NCI-H146 (cell line): ENCODE measurements around the gene NFATC2IP.
A peak's percentile ranks its signal among the peaks of the same experiment; 100 is the strongest.
"Not testable (repeated sequence)": the region's sequence is repeated elsewhere in the genome, so short reads cannot be mapped to it uniquely, and the experiment has no call there.

Source experiments
- DNase-seq: peaks from one replicate; lab custom pipeline; 2025; lab: John Stamatoyannopoulos, UW

Gene NFATC2IP

DNA sequence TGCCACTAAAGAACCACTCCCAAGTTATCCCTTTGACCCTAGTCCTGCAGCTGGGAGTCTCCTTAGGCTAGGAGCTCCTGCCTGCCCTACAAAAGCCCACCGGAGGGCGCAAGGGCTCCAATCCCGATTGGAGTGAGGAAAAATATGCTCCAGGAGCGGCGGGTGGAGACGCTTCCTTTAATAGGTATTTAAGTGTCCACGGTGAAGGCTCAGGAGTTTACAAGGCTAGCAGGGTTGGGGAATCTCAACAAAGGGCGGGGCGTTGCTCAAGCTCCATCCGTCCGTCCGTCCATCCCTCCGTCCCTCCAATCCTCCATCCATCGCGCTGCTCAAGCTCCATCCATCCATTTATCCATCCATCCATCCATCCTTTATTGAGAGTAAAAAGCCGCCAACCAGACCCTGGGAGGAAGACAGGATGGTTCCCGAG lies 23.3 kb downstream of the NFATC2IP start:
- DNase-seq, result peak; percentile 81

GRCh38 chr16:28974437-28975157 lies 23.9 kb downstream of the NFATC2IP start, which contains the start of gene SPNS1:
Gene SPNS1, plus strand, starts transcription at chr16:28974778. Its CDS starts 374 bp downstream, at chr16:28975152.
- peak; percentile 98 for DNase-seq

DNA sequence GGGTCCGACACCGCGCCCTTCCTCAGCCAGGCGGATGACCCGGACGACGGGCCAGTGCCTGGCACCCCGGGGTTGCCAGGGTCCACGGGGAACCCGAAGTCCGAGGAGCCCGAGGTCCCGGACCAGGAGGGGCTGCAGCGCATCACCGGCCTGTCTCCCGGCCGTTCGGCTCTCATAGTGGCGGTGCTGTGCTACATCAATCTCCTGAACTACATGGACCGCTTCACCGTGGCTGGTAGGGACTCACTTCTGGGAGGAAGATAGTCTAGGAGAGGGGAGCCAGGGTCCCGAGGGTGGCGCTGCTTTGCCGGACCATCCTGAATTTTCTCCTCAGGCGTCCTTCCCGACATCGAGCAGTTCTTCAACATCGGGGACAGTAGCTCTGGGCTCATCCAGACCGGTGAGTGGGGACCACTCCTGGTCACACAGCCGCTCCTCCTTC lies 24.4 kb downstream of the NFATC2IP start:
- no peak for DNase-seq

DNA sequence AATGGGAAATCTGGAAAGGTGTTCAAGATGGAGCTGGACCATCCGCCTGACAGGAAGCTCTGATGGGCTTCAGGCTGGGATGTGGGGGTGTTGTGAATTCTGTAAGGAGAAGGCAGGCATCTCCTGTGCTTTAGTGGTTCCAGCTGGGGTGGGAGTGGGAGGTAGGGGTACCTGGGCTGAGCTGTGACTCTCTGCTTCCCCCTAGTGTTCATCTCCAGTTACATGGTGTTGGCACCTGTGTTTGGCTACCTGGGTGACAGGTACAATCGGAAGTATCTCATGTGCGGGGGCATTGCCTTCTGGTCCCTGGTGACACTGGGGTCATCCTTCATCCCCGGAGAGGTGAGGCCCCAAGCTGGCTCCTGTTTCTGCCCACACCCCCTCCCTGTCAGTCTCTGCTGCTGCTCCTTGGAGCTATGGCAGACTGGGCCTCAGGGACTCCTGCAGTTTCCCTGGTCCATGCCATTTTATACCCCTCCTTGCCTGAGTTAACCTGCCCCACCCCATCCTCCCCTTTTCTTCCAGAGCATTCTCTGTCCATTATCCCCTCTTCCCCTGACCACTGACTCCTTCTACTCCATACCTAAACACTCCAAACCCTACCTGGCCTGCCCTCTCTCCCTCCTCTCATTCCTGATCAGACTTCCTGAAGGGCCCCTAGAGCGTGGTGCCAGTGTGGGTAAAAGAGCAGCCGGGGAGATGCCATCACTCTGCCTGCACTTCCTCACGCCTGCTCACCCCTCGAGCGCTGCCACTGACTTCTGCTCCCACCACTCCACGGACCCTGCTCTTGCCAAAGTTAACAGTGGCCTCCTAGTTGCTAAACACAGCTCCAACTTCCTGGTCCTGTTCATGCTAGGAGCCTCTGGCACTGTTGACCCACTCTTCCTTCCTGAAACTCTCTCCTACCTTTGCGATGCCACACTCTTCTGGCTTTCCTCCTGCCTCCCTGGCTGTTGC lies 27.2 kb downstream of the NFATC2IP start:
- DNase-seq, result peak; percentile 18

- not testable (repeated sequence) for DNase-seq
These were observed 29.6 kb downstream of the NFATC2IP start for GRCh38 chr16:28980330-28980729.

GRCh38 chr16:28980929-28981328 lies 30.2 kb downstream of the NFATC2IP start:
- no peak for DNase-seq

DNA sequence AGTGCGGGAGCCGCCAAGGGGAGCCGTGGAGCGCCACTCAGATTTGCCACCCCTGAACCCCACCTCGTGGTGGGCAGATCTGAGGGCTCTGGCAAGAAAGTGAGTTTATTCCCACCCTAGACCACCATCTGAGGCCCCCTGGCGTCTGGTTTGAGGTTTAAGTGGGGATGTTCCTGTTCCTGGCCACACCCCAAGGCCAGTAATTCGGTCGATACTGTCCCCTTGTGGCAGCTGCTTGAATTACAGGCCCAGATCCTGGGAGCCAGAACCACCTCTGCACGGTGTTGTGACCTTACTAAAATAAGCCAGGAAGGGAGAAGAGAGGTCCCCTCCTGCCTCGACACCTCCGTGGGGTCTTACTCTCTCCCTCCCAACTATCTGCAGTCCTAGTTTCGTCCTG lies 30.8 kb downstream of the NFATC2IP start:
- DNase-seq, result no peak

GRCh38 chr16:28982418-28982817 lies 31.7 kb downstream of the NFATC2IP start:
- DNase-seq, result no peak

GRCh38 chr16:28982949-28983348 lies 32.2 kb downstream of the NFATC2IP start:
- no peak for DNase-seq

DNA sequence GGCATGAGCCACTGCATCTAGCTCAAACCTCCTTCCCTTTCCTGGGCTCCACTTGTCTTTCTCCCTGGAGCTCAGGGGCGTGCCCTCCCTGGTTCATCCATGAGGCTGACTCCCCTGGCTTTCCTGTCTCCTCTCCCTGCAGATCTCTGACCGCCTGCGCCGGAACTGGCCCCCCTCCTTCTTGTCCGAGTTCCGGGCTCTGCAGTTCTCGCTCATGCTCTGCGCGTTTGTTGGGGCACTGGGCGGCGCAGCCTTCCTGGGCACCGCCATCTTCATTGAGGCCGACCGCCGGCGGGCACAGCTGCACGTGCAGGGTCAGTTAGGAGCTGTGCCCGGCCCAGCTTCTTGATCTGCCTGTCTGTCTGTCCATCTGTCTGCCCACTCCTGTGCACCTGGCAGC lies 32.9 kb downstream of the NFATC2IP start:
- DNase-seq, result no peak

DNA sequence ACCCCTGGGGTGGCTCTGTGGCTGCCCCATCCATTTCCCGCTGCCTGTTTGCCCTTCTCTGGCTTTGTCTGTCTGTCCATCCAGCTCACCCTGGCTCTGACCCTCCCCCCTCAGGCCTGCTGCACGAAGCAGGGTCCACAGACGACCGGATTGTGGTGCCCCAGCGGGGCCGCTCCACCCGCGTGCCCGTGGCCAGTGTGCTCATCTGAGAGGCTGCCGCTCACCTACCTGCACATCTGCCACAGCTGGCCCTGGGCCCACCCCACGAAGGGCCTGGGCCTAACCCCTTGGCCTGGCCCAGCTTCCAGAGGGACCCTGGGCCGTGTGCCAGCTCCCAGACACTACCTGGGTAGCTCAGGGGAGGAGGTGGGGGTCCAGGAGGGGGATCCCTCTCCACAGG lies 33.4 kb downstream of the NFATC2IP start:
- no peak for DNase-seq

- DNase-seq, result no peak
These were observed 33.9 kb downstream of the NFATC2IP start, which contains the start of gene LAT for GRCh38 chr16:28984619-28985135. Gene LAT, plus strand, starts transcription at chr16:28985052. Its CDS starts 366 bp downstream, at chr16:28985418.

GRCh38 chr16:28985211-28986041 lies 34.7 kb downstream of the NFATC2IP start:
- no peak for DNase-seq

GRCh38 chr16:28986046-28986445 lies 35.3 kb downstream of the NFATC2IP start:
- DNase-seq, result no peak

DNA sequence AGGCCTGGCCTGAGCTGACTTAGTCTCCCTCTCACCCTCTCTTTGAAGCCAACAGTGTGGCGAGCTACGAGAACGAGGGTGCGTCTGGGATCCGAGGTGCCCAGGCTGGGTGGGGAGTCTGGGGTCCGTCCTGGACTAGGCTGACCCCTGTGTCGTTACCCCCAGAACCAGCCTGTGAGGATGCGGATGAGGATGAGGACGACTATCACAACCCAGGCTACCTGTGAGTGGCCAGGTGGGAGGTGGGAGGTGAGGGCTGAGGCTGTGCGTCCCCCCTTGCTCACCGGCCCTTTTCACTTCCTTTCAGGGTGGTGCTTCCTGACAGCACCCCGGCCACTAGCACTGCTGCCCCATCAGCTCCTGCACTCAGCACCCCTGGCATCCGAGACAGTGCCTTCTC lies 35.8 kb downstream of the NFATC2IP start:
- no peak for DNase-seq

DNA sequence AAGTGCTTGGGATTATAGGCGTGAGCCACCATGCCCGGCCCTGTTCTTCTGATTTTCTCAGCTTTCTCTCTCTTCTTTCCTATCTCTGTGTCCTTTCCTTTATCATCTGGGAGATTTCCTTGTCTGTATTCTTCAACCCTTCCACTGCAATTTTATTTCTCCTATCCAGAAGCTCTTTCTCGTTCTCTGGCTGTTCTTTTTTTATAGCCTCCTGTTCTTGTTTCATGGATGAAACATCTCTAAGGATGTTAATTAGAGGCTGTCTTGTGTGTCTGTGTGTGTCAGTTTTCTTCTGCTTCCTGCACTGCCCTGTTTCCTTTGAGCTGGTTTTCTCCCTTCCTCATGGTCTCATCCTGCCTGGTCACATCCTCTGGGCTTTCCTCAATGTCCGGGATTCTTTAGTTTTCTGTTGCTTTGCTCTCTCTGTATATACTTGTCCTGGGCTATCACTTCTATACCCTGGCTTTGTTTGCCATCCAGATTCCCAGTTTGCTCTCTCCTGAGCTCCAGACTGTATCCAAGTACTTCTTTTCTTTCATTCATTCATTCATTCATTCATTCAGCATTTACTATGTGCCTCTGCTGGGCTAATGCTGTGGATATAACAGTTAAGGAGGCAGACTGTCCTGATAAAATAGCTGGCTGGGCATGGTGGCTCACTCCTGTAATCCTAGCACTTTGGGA lies 36.6 kb downstream of the NFATC2IP start:
- DNase-seq, result no peak

- DNase-seq, result no peak
These were observed 38.6 kb downstream of the NFATC2IP start for GRCh38 chr16:28989363-28989762.

DNA sequence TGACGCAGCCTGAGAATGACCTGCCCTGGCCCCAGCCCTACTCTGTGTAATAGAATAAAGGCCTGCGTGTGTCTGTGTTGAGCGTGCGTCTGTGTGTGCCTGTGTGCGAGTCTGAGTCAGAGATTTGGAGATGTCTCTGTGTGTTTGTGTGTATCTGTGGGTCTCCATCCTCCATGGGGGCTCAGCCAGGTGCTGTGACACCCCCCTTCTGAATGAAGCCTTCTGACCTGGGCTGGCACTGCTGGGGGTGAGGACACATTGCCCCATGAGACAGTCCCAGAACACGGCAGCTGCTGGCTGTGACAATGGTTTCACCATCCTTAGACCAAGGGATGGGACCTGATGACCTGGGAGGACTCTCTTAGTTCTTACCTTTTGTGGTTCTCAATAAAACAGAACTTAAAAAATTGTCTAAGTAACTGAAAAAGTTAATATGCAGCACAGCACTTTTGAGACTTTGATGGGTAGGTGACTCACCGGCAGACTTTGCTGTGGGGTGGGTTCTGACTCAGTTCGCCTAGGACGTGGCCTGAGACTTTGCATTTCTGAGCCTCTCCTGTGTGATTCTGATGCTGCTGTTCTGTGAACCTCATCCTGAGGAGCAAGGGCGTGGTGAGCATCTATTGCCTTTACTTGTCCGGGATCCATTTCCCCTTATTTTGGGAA lies 39.8 kb downstream of the NFATC2IP start:
- DNase-seq, result no peak

- no peak for DNase-seq
These were observed 41.0 kb downstream of the NFATC2IP start for GRCh38 chr16:28991687-28992086.

GRCh38 chr16:28992496-28992895 lies 41.8 kb downstream of the NFATC2IP start:
- no peak for DNase-seq
